HG03280 (cell line): ENCODE results near the gene CDC42EP4.

Experiments
- ATAC-seq: cut with Tn5 transposase; IDR thresholded peaks from one replicate; pipeline ENCODE4 v1.9.1; 2021; ENCODE audit warnings: mild to moderate bottlenecking, moderate library complexity; ENCODE audit not compliant: unreplicated experiment

CDC42EP4 gene

GRCh38 chr17:73304438-73304837, 7.4 kb downstream of the CDC42EP4 start:
- ATAC-seq = no peak

- no peak for ATAC-seq
Observed at GRCh38 chr17:73302189-73302588, 9.6 kb downstream of the CDC42EP4 start.

- ATAC-seq = no peak
Observed at GRCh38 chr17:73301369-73301768, 10.4 kb downstream of the CDC42EP4 start.

GRCh38 chr17:73300392-73300791, 11.4 kb downstream of the CDC42EP4 start:
- ATAC-seq = no peak

- peak; percentile 80 for ATAC-seq
Observed at GRCh38 chr17:73297934-73298861, 13.6 kb downstream of the CDC42EP4 start.

- no peak for ATAC-seq
Observed at GRCh38 chr17:73293480-73293911, 18.3 kb downstream of the CDC42EP4 start.

GRCh38 chr17:73293031-73293430, 18.8 kb downstream of the CDC42EP4 start:
- no peak for ATAC-seq

- no peak for ATAC-seq
Observed at GRCh38 chr17:73292031-73292531, 19.7 kb downstream of the CDC42EP4 start.

GRCh38 chr17:73291260-73291801, 20.5 kb downstream of the CDC42EP4 start:
- ATAC-seq = peak; percentile 63

GRCh38 chr17:73290399-73291259, 21.2 kb downstream of the CDC42EP4 start:
- peak; percentile 42 for ATAC-seq

GRCh38 chr17:73289549-73290254, 22.1 kb downstream of the CDC42EP4 start:
- ATAC-seq = no peak

- no peak for ATAC-seq
Observed at GRCh38 chr17:73288534-73289302, 23.1 kb downstream of the CDC42EP4 start.

GRCh38 chr17:73286863-73287296, 24.9 kb downstream of the CDC42EP4 start:
- ATAC-seq = no peak

- no peak for ATAC-seq
Observed at GRCh38 chr17:73285916-73286862, 25.6 kb downstream of the CDC42EP4 start.

GRCh38 chr17:73285603-73285908, 26.2 kb downstream of the CDC42EP4 start:
- no peak for ATAC-seq

- ATAC-seq = no peak
Observed at GRCh38 chr17:73284906-73285602, 26.7 kb downstream of the CDC42EP4 start.

- ATAC-seq = no peak
Observed at GRCh38 chr17:73284354-73284753, 27.4 kb downstream of the CDC42EP4 start.

- ATAC-seq = no peak
Observed at GRCh38 chr17:73283841-73284282, 27.9 kb downstream of the CDC42EP4 start.
